Eye (tissue), 1 donor: ENCODE measurements around the gene FOXF2.

ENCODE experiments used
- DNase-seq: peaks from one replicate; pipeline ENCODE4 v3.0.0-alpha.2; 2015

The FOXF2 gene

GRCh38 chr6:1412901-1413300 lies 23.5 kb downstream of the FOXF2 start:
- DNase-seq: no peak

DNA sequence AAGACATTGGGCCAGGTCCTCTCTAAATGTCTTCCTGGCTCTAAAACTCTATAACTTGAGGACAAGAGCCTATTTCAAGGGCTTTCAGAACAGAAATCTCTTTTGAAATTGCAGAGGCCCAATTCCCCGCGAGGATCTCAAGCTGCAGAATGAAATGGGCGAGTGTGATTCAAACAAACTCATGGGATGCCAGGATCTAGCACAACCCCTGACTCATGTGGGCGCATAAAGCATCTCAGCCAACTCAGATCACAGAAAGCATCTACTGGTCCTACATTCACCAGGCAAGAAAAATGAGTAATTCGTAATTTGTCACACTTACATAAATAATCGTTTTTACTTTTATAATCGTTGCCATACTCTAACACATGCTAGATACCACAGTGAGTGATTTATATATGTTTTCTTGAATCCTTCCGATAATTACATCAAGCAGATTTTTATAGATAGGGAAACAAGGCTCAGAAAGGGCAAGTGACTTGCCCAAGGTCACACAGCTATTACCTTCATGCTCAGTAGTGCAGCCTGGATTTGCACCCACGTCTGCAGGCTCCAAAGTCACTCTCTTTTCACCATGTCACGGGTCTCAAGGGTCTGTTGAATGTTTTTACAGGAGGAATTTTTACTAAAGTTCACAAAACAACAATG lies 26.2 kb downstream of the FOXF2 start:
- DNase-seq: no peak

GRCh38 chr6:1416191-1416760 lies 26.9 kb downstream of the FOXF2 start:
- no peak for DNase-seq

DNA sequence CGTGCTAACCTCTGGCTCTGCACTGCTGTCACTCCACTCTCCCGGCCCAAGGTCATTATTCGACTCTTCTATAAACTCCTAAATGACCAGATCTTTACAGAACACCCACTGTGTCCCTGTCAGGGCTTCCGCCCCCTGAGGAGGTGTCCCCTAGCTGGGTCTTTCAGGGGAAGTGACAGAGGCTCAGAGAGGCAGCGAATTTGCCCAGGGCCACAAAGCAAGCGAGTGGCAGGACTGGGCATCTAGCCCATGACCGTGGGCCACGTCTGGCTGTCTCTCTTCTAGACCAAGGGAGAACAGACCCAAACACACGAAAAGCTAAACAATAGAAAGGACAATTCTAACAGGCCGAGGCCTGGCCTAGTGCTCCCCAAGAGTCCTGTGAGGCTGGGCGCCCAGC lies 27.4 kb downstream of the FOXF2 start:
- no peak for DNase-seq

- DNase-seq: no peak
Measured at GRCh38 chr6:1417718-1418117, 28.3 kb downstream of the FOXF2 start.

- DNase-seq: no peak
Measured at GRCh38 chr6:1418471-1419191, 29.3 kb downstream of the FOXF2 start.

DNA sequence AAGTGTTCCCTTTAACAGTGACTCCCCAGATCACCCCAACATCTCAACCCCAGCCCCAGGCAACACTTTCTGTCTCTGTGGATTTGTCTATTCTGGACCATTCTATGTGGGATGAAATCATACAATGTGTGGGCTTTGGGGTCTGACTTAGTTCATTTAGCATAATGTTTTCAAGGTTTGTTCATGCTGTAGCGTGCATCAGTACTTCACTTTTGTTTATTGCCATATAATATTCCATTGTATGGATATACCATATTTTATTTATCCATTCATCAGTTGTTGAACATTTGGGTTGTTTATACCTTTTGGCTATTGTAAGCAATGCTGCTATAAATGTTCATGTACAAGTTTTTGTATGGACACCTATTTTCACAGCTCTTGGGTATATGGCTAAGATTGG lies 31.0 kb downstream of the FOXF2 start:
- DNase-seq: no peak

DNA sequence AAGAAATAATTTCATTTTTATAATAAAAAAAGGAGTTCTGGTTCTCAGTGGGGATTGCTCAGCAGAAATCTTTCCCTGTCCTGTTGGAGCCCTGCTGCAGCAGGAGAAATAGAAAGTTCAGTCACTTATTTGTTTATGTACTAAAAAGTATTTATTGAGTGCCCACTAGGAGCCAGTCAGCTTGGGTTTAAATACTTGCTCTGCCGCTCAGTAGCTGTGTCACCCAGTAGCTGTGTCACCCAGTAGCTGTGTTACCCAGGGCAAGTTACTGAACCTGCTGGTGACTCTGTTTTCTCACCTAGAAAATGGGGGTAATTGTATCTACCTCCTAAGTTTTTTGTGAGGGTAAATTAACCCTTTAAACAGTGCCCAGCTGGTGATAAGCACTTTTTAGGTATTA lies 32.9 kb downstream of the FOXF2 start:
- no peak for DNase-seq

DNA sequence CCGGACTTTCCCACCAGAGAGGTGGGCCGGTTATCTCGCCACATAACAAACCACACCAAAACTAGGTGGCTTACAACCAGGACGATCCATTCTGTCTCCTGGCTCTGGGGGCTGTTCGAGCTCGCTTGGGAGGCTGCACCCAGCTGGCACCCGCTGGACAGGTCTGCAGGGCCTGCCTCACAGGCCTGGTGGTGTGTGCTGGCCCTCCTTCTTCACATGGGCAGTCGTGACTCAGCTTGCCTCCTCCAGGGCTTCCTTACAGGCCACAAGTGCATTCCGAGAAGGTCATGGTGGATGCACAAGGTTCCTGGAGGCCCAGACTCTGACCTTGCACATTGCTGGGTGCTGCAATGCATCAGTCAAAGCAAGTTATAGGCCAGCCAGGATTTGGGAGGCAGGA lies 34.2 kb downstream of the FOXF2 start:
- no peak for DNase-seq

GRCh38 chr6:1424306-1424927 lies 35.0 kb downstream of the FOXF2 start:
- peak; percentile 46 for DNase-seq

- DNase-seq: no peak
Measured at GRCh38 chr6:1426416-1426815, 37.0 kb downstream of the FOXF2 start.

DNA sequence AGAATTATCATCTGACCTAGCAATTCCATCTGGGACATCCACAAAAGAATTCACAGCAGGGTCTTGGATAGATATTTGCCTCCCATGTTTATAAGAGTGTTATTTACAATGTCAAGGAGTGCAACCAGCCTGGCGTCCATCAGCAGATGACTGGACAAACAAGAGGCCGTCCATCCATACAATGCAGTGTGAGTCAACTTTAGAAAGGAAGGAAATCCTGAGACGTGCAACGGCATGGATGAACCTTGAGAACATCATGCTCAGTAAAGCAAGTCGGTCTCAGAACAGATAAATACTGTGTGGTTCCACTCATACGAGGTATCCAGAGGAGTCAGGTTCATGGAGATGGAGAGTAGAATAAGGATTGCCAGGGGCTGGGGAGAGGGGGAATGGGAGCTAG lies 46.4 kb downstream of the FOXF2 start:
- DNase-seq: no peak

DNA sequence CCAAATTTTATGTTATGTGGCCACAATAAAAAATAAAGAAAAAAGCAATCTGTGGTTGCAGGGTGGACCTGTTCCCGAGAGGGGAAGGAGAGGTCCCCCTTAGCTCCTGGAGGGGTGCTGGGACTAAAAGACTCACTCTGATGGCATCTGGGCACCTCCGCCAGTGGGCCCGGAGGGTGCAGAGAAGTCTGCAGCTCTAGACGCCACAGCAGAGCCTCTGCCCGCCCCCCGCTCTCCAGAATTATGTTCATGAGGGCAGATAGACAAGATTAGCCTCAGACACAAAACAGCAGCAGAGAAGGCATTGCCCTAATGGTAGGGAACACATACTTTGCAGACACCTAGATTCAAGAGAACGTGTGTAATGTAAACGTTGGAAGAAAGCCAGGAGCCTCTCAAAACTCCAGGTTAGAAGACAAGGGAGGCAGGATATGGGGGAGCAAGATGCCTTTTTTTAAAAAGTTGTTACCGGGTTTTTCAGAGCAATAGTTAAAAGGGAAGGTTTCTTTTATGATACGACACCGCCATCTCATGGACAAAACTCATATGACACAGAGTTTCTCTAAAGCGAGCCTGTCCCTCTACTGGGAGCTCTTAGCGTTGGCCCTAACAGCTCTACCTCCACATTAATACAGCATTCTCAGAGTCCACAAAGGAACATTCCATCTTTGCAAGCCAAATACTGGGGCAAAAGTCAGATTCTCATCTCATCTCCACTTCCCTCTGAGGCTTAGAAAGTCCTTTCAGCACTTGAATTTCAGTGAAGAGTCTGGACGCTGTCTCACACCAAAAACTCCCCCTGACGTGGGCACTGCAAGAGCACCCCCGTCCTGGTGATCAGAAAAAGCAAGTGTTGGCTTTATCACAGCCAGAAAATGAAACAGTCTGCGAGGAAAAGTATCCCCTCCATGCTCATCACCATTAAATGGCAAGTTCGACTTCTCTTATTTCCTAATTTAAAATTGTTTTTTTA lies 47.2 kb downstream of the FOXF2 start:
- DNase-seq: peak; percentile 95

DNA sequence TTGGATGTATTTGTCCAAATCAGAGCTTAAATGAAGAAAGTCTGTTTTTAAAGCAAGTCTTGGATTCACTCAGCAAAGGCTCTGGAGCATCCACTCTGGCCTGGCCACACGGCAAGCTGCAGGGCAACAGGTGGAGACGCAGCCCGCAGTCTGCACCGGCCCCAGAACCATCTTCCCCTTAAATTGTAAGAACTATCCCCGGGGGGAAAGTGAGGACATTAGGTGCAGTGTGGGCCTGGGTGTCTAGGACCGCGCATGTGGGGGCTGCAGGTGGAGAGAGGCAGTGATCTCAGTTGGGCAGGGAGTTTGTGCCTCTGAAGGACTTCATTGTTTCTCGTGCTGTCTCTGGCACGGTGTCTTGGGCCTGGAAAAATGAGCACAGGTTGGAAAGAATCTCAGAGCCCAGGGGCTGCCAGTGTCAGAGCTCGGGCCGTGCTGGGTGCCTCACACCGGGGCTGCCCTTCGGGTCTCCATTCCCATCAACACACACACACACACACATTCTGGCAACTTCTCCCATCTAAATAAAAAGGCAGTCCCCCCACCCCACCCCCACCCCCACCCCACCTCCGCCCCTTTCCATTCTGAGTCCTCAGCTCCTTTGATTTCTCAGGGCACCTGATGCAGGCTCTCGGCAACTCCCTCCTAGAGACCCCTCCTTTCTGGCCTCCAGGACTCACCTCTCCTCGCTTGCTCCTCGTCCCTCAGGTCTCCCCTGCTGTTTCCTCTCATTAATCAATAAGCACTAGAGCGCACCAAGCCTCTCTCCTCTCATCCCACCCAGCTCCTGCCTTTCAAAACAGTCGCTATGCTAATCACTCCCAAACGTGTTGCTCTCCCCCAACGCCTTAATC lies 48.4 kb downstream of the FOXF2 start:
- DNase-seq: no peak

- no peak for DNase-seq
Measured at GRCh38 chr6:1438471-1438881, 49.1 kb downstream of the FOXF2 start.

DNA sequence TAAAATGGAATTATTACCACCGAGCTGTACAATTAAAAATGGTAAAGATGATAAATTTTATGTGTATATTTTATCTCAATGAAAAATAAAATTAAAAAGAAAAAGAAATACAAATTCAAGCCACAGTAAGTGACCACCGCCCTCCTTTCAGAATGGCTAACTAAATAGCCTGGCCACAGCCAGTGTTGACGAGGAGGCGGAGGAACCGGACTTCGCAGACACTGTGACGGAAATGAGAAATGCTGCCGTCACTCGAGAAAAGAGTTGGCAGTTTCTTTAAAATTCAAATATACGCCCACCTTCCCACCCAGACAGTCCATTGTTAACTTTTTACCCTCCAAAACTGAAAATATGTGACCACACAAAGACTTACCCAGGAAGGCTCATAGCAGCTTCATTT lies 50.0 kb downstream of the FOXF2 start:
- DNase-seq: no peak

GRCh38 chr6:1442929-1443328 lies 53.6 kb downstream of the FOXF2 start:
- DNase-seq: no peak
